Activated CD4-positive, alpha-beta T cell treated with anti-CD3 and anti-CD28 coated beads, Interleukin-2, amount 50 U/mL, for 48 hours (primary cell): ENCODE measurements around the gene TEX51.

Source experiments
- DNase-seq, 2 experiments: peaks; one replicate each; pipeline ENCODE4 v3.0.0-alpha.2; 2020

Gene TEX51

GRCh38 chr2:126898636-126899035, at the start of gene TEX51:
TEX51 (plus strand) TSS chr2:126898890; CDS start chr2:126898919, 29 bp downstream.
- no peak for DNase-seq

- DNase-seq: no peak
Measured at GRCh38 chr2:126849054-126849453, 49.6 kb upstream of the TEX51 start.

DNA sequence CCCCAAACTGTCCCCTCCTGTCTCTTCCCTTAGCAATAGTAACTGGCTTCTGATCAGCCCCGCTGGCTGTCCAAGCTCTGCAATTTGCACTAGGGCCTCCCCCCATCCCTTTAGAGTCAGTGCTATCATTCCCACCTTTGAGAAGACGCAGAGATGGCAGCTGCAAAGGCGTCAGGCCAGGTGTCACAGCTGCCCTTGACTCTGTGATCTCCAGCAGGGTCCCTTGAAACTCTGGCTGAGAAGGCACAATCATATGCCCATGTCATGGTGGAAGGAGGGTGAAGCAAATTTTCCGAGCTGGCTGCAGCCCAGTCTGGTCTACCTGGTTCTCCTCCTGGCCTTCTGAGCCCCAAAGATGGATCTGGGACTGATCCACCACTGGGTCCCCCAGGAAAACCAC, 49.2 kb upstream of the TEX51 start:
- DNase-seq: no peak

GRCh38 chr2:126849991-126850535, 48.6 kb upstream of the TEX51 start:
- DNase-seq: no peak

DNA sequence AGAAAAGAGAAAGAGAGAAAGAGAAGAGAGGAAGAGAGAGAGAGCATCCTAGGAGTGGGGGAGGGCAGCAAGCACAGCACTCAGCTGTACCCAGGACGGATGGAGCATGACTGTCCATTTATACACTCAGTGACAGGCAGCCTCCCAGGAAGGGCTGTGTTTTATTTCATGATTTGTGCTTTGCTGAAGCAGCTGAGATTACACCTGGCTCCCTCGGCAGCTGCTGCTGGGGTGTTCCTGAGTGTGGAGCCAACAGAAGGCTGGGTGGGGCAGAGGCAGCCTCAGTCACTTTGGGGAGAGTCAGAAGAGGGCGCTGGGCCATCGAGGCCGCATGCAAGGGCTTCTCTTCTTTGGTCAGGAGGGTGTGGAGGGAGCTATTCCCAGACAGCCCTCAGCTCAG, 47.8 kb upstream of the TEX51 start:
- DNase-seq: no peak

- DNase-seq: no peak
Measured at GRCh38 chr2:126851756-126852155, 46.9 kb upstream of the TEX51 start.

- DNase-seq: no peak
Measured at GRCh38 chr2:126852361-126852760, 46.3 kb upstream of the TEX51 start.

GRCh38 chr2:126855606-126856005, 43.1 kb upstream of the TEX51 start:
- DNase-seq: no peak

GRCh38 chr2:126856403-126856802, 42.3 kb upstream of the TEX51 start:
- DNase-seq: no peak

DNA sequence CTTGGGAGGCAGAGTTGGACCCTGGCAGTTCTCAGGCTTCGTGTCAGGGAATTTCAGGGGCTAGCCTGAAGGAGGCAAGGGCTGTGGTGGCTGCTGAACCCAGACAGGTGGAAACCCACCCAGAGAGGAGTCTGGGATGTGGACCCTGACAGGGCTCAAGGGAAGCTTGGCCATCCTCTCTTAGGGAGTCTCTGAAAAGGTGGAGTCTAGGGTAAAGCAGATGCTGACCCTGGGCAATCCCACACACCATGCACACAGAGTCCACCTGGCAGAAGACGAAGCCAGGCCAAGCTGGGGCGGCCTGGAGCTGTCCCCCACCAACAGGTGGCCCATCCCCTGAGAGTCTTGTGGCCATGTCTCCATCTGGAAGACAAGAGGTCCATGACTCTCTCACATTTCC, 41.2 kb upstream of the TEX51 start:
- DNase-seq: no peak

GRCh38 chr2:126858013-126858412, 40.7 kb upstream of the TEX51 start:
- DNase-seq: no peak

GRCh38 chr2:126858436-126858835, 40.3 kb upstream of the TEX51 start:
- DNase-seq: no peak

DNA sequence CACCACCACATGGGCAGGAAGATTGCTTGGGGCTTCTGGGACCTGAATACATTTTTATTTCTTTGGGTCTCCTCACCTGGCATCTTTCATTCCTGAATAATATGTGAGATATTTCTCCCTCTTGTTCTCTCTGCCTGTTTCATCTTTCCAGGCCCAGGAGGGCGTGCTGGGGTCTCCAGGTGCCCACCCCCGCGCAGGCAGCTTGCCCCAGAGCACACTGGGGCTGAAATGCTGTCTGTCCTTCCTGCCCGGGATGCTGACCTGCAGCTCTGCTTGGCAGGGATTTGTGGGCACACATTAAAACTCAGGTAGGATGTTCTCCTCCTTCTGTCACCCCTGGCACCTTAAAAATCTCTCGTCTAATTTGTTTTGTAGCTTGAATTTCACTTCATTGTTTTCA, 39.7 kb upstream of the TEX51 start:
- no peak for DNase-seq

DNA sequence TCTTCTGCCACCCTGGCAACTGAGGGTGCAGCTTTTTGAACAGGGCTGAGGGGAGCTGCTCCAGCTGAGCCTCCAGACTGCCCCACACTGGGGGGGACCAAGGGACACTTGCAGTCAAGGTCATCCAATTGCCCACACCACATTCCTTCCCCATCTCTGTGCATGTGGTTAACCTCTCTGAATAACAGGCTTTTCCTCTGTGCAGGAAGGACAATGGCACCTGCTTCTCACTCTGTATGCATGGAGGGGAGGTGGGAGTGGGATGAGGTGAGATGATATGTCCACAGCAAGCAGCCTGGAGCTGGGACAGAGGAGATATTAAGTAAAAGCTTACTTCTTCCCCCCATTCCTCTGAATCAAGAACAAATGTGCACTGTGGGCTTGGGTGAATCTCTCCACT, 39.1 kb upstream of the TEX51 start:
- no peak for DNase-seq

GRCh38 chr2:126860385-126860784, 38.3 kb upstream of the TEX51 start:
- DNase-seq: no peak

DNA sequence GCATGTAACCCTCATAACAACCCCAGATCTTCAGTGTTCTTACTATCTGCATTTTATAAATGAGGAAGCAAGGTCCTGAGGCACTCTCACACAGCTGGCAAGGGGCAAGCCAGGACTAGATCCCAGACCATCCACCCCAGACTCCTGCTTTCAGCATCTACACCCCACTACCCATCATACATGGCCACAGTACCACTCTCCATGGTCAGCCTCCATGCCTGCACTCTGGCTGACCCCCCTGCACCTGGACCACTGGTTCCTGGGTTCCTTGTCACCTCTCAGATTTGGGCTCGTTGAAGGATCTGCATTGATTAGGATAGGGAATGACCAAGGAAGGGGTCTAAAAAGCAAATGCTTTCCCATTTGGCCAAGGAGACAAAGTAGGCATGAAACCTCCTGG, 36.0 kb upstream of the TEX51 start:
- DNase-seq: no peak

DNA sequence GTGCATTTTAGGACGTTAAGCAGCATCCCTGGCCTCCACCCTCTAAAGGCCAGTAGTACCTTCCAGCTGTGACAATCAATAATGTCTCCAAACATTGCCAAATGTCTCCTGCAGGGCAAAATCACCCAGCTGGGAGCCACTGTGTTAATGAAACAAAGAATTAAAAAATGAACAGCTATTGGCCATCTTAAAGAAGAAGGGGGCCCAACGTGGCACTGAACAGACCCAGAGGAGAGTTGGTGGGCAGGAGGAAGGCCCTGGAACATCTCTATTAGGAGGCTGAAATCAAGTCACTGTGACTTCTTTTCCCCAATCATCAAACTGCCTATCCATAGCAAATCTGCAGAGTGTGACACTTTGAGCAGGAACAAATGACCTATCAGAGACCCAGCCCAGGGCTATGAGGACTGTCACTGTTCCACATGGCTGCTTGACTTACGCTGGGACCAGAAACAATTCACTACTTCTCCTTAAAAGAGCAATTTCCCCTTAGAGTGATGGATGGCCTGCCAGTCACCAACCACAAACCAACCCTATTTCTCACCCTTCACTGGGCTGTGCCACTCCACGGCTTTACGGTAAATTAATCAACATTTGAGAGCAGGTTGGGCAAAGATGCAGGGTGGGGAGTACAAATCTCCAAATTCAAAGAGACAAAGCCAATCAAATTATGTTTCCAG, 35.2 kb upstream of the TEX51 start:
- no peak for DNase-seq

GRCh38 chr2:126864861-126865260, 33.8 kb upstream of the TEX51 start:
- DNase-seq: no peak

DNA sequence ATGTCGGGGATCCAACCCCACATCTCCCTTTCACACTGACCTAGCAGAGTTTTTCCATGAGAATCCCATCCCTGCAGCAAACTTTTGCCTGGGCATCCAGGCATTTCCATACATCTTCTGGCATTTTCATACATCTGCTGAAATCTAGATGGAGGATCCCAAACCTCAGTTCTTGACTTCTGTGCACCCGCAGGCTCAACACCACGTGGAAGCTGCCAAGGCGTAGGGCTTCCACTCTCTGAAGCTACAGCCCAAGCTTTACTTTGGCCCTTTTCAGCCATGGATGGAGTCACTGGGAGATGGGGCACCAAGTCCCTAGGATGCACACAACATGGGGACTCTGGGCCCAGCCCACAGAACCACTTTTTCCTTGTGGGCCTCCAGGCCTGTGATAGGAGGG, 32.2 kb upstream of the TEX51 start:
- DNase-seq: no peak

DNA sequence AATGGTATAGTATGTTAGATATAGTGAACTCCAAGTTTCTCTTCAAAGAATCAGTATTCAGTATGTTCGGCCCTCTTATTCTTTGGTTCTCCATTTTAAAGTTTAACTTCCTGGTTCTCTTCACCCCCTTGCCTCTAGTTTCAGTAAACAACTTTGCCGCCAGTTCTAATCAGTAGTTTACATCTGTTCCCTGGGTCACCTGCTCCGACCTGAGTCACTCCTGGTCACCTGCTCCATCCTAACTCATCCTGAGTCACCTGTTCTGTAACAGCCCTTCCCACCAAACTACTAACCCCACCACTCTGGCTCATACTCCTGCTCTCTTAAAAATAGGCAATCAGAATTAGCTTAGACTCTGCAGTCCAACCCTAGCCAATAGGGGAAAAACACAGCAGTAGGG, 23.7 kb upstream of the TEX51 start:
- no peak for DNase-seq

DNA sequence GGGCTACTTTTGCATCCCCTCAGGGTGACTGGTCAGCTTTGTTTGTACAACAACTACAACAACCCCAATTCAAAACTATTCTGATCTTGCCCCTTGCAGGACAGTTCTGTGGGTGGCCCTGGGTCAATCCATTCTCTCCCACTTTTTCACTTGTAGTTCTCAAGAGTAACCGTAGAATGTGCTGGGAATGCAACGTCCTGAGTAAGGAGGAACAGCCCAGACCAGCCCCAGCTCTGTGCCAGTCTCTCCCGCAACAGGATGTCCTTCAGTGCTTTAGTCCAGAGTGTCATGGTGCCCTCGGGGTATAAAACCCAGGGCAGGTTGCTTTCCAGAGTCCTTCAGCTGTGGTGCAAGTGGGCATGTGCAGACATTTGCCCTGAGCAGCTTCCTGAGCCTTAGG, 22.1 kb upstream of the TEX51 start:
- DNase-seq: no peak

DNA sequence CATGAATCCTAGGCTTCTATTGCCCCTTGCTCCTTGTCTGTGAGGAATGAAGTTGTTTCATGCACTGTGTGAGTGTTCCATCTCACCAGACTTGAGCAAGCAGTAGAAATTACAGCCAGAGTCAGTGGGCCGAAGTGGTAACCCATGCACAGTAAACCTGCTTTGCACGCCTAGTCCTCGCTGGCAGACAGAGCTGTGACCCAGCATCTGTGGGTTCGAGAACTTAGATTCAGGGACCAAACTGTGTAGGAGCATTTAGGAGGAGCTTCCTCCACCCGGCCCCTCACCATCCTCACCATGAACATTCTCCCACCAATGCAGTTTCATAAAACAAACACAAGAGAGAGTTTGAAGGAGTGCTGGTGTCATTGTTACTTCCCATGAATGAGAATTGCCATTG, 21.6 kb upstream of the TEX51 start:
- no peak for DNase-seq

GRCh38 chr2:126877861-126878565, 20.7 kb upstream of the TEX51 start:
- no peak for DNase-seq

DNA sequence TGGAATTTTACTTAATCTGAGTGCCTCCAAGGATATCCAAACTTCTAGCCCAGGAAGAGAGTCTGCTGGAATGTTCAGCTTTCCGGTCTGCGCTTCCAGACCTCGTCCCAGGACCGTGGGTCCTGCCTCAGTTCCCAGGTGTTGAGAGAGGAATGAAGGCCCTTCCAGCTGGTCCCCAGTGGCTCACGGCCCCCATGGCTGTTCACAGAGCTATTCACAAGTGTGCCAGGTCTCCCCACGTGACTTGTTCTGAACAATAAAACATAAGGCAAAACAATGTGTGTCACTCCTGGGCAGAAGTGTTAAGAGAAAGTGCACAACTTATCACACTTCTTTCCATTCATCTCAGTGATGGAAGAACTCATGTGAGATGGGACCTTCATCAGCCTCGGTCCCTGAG, 20.1 kb upstream of the TEX51 start:
- DNase-seq: no peak
